GM19238 (cell line): ENCODE measurements around the gene GNA15.
A peak's percentile ranks its signal among the peaks of the same experiment; 100 is the strongest.

Source experiments
- DNase-seq: peaks from one replicate; pipeline ENCODE4 v3.0.0; 2011; ENCODE audit warnings: low spot score; ENCODE audit not compliant: insufficient read length

Gene GNA15

DNA sequence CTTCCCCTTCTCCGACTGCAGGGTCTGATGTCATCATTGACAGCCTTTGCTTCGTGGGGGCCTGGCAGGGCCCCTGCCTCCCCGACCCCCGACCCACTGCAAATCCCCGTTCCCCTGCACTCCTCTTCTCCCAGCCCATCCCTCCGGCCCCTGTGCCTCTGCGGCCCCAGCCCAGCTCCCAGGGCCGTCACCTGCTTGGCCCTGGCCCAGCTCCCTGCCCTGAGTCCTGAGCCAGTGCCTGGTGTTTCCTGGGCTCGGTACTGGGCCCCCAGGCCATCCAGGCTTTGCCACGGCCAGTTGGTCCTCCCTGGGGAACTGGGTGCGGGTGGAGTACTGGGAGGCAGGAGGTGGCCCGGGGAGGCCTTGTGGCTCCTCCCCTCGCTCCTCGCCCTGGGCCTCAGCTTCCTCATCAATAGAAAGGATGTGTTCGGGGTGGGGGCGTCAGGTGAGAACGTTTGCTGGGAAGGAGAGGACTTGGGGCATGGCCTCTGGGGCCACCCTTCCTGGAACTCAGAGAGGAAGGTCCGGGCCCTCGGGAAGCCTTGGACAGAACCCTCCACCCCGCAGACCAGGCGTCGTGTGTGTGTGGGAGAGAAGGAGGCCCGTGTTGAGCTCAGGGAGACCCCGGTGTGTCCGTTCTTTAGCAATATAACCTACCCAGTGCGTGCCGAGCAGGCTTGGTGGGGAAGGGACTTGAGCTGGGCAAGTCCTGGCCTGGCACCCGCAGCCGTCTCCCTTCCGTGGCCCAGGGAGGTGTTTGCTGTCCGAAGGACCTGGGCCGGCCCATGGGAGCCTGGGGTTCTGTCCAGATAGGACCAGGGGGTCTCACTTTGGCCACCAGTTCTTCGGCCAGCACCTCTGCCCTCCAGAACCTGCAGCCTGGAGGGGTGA, 72.7 kb downstream of the GNA15 start:
- no peak for DNase-seq

DNA sequence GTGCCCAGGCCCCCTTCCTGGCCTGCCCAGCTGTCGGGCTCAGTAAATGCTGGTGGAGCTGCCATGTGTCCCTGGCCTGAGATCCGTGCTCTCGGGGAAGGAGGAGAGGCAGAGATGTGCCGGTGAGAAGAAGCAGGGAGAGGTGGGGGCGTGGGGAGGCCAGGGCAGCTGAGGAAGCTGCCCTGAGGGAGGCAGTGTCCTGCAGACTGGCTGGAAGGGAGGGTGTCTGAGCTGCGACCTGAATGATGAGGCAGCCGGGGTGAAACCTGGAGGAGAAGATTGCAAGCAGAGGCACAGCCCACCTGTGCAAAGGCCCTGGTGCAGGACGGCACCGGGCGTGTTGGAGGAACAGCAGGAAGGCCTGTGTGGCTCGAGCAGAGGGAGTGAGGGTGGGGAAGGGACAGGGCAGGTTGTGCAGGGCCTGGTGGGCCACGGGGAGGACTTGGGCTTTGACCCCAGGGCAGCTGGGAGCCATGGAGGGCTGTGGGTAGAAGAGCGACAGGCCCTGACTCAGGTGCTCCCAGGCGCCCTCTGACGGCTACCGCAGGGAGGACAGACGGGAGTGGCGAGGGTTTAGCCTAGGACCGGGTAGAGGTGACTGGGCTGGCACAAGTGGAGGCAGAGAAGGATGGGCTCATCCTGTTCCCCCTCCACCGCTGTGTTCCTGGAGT, 74.6 kb downstream of the GNA15 start:
- DNase-seq: peak; percentile 85

- no peak for DNase-seq
Measured at GRCh38 chr19:3211191-3211590, 75.4 kb downstream of the GNA15 start.

DNA sequence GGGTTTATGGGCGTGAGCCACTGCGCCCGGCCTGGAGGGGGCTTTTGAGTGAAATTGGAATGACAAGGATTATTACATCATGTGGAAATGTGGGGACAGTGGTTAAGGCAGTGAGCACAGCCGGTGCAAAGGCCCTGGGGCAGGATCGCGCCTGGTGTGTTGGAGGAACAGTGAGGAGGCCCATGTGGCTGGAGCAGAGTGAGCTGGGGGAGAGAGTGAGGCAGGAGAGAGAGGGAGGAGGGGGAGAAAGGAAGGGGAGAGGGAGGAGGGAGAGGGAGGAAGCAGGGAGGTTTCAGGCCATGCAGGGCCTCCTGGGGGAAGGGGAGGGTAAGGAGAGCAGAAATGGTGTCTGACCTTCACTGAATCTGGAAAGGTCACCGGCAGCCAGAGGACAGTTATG, 77.3 kb downstream of the GNA15 start:
- DNase-seq: no peak
